Activated T-cell treated with anti-CD3 and anti-CD28 coated beads for 24 hours (primary cell): Measurements from ENCODE around the gene IPO8.
"Not testable (repeated sequence)": the region's sequence is repeated elsewhere in the genome, so short reads cannot be mapped to it uniquely, and the experiment has no call there.

Source experiments
- DNase-seq: peaks from one replicate; pipeline ENCODE4 v3.0.0-alpha.2; 2020; ENCODE audit warnings: low read depth

Gene IPO8

GRCh38 chr12:30687265-30687986, 8.2 kb downstream of the IPO8 start:
- DNase-seq = no peak

GRCh38 chr12:30679241-30679640, 16.4 kb downstream of the IPO8 start:
- DNase-seq = no peak

GRCh38 chr12:30678221-30678620, 17.4 kb downstream of the IPO8 start:
- DNase-seq = no peak

GRCh38 chr12:30661210-30661609, 34.5 kb downstream of the IPO8 start:
- DNase-seq = no peak

- no peak for DNase-seq
Observed at GRCh38 chr12:30652034-30652696, 43.5 kb downstream of the IPO8 start.

GRCh38 chr12:30646821-30647220, 48.8 kb downstream of the IPO8 start:
- no peak for DNase-seq

GRCh38 chr12:30643366-30643765, 52.3 kb downstream of the IPO8 start:
- no peak for DNase-seq

GRCh38 chr12:30640392-30640791, 55.3 kb downstream of the IPO8 start:
- no peak for DNase-seq

- DNase-seq = no peak
Observed at GRCh38 chr12:30635385-30635784, 60.3 kb downstream of the IPO8 start.

- no peak for DNase-seq
Observed at GRCh38 chr12:30631740-30632139, 63.9 kb downstream of the IPO8 start.

GRCh38 chr12:30630979-30631285, 64.7 kb downstream of the IPO8 start:
- no peak for DNase-seq

GRCh38 chr12:30630076-30630978, 65.3 kb downstream of the IPO8 start:
- no peak for DNase-seq

GRCh38 chr12:30626847-30627246, 68.8 kb downstream of the IPO8 start:
- no peak for DNase-seq

GRCh38 chr12:30624009-30624408, 71.7 kb downstream of the IPO8 start:
- no peak for DNase-seq

GRCh38 chr12:30622509-30622908, 73.2 kb downstream of the IPO8 start:
- DNase-seq = no peak

GRCh38 chr12:30621663-30622241, 73.9 kb downstream of the IPO8 start:
- not testable (repeated sequence) for DNase-seq

GRCh38 chr12:30617346-30618016, 78.2 kb downstream of the IPO8 start:
- no peak for DNase-seq

GRCh38 chr12:30614031-30614430, 81.6 kb downstream of the IPO8 start:
- no peak for DNase-seq

GRCh38 chr12:30613119-30613830, 82.4 kb downstream of the IPO8 start:
- no peak for DNase-seq

GRCh38 chr12:30610718-30611117, 85.0 kb downstream of the IPO8 start:
- DNase-seq = no peak

GRCh38 chr12:30609819-30610218, 85.8 kb downstream of the IPO8 start:
- DNase-seq = not testable (repeated sequence)
